Ovary (tissue), 9 donors: Measurements from ENCODE around the gene PMS1. TPM values are rescaled to one million over a fixed set of nuclear protein-coding genes. Genes with fewer than 3 reads are reported as not detected.

Source experiments
- DNase-seq, 5 donors: peaks; one replicate each; pipeline ENCODE4 v3.0.0-alpha.2; 2019 to 2020
- H3K27ac ChIP-seq, 2 donors: fragments of 200-600 bp; one replicate each; pipeline versions ENCODE4 v1.5.1 to v1.8.0; 2019 to 2022
- H3K27me3 ChIP-seq: fragments of 200-600 bp; one replicate; pipeline ENCODE4 v1.8.0; 2022
- H3K36me3 ChIP-seq: fragments of 200-600 bp; sonication (generic); one replicate; pipeline ENCODE4 v1.5.1; 2019
- H3K4me1 ChIP-seq: one replicate; pipeline ENCODE4 v1.8.1; 2013; ENCODE audit warnings: mild to moderate bottlenecking, moderate library complexity; ENCODE audit not compliant: insufficient read depth
- H3K4me3 ChIP-seq: fragments of 200-600 bp; sonication (generic); one replicate; pipeline ENCODE4 v1.5.1; 2017
- H3K9me3 ChIP-seq, 2 donors: fragments of 200-600 bp in 1 of 2; sonication (generic) in 1 of 2; one replicate each; pipeline versions ENCODE4 v1.5.1 to v1.8.1; 2013 to 2019; ENCODE audit warnings: mild to moderate bottlenecking in 1 of 2, moderate library complexity in 1 of 2
- CTCF ChIP-seq, 3 donors: fragments of 450-650 bp in 2 of 3; fragments of 200-600 bp in 1 of 3; IDR thresholded peaks; one replicate each; pipeline versions ENCODE4 v1.5.1 to v1.8.0; 2016 to 2022; ENCODE audit warnings: antibody characterized with exemption in 3 of 3, mild to moderate bottlenecking in 1 of 3
- EP300 ChIP-seq: sonication (generic); formaldehyde crosslinking; IDR thresholded peaks from one replicate; pipeline ENCODE4 v1.6.1; 2017; ENCODE audit warnings: antibody characterized with exemption
- POLR2A ChIP-seq: fragments of 450-650 bp; IDR thresholded peaks from one replicate; pipeline ENCODE4 v1.6.1; 2017; ENCODE audit warnings: antibody characterized with exemption, mild to moderate bottlenecking, moderate library complexity
- WGBS, 3 donors: extraction: QIAGEN DNeasy Blood & Tissue Kit in 1 of 3; methylation state at CpG; one replicate each; pipeline versions ENCODE4 v1.1.5 to v1.1.7; 2013 to 2017; 5-methylcytosine and 5-hydroxymethylcytosine counted together
- intact Hi-C, 4 donors: fragments of 100-400 bp; cut with DNase I; formaldehyde crosslinking; loops; one replicate each; pipeline versions ENCODE4 v1.11.0 to v1.15.1; 2022 to 2023
- polyA plus RNA-seq, 2 donors: library from polyadenylated mRNA; stranded (reverse); fragments of 200-250 nt in 1 of 2; fragments of 350-450 nt in 1 of 2; fragmentation: Illumina TruSeq in 1 of 2; extraction: RNeasy Lipid Tissue Mini Kit (QIAGEN cat#74804) in 1 of 2; gene quantifications; one replicate each; pipeline ENCODE4 v1.2.3, GENCODE V29; 2013 to 2014
- total RNA-seq, 7 donors: library from RNA; depleted of rRNA in 2 of 7; stranded (reverse); fragments of >200 nt in 2 of 7; fragmentation: NEBNext Ultra II Directional in 3 of 7; extraction: Animal tissue kit (Norgen Biotek cat#: 25700) in 3 of 7; gene quantifications; one replicate each; pipeline versions ENCODE4 v1.1.0 to v1.2.4, GENCODE V29; 2016 to 2023
- donor health status: DM: no; HTN: no; CAD: no; lungs with moderate emphysema.
- donor health status: DM: no; HTN: no; CAD: no.
- donor health status: Bipolar disorder and iron deficiency.
- donor health status: DM: yes; HTN: yes; CAD: no.
- donor health status: DM: no; HTN: no; CAD: no.
- donor health status: DM: yes; HTN: yes; CAD: no.

Gene PMS1
- total and polyA plus RNA-seq, 9 donors = 9.0 to 37.0 (median 23.5) TPM

GRCh38 chr2:189794310-189794709 lies 10.1 kb downstream of the PMS1 start:
- 91 to 96% (median 93%) methylated on average over 1 of the region's 1 CpG for WGBS, 3 donors
- DNase-seq = no peak
- intact Hi-C loops = no loop called here
- Histone ChIP-seq H3K27ac (no peak overlapping the region), H3K4me1 (no peaks in the 10 kb centered on the region), H3K9me3 (no peaks in the 10 kb centered on the region), H3K36me3 (no peaks in the 10 kb centered on the region), H3K27me3 (no peaks in the 10 kb centered on the region), H3K4me3 (no peak overlapping the region)
- no peak for TF ChIP-seq POLR2A
- TF ChIP-seq CTCF (IDR thresholded peaks at IDR 0.05) = no peak
- no peak for TF ChIP-seq EP300

- TF ChIP-seq EP300 (no peak), POLR2A (no peak), CTCF (IDR thresholded peaks at IDR 0.05) (no peak)
- no peak for DNase-seq
- no peaks in the 10 kb centered on the region for H3K9me3 ChIP-seq
- WGBS, 3 donors = 88 to 90% (median 89%) methylated on average over 6 of the region's 6 CpGs
- H3K27me3 ChIP-seq = peaks cover 3% of the 10 kb centered on the region
- no peak overlapping the region for H3K27ac ChIP-seq
- no peaks in the 10 kb centered on the region for H3K4me1 ChIP-seq
- H3K4me3 ChIP-seq = no peak overlapping the region
- intact Hi-C loops = no loop called here
- H3K36me3 ChIP-seq = no peaks in the 10 kb centered on the region
Observed at GRCh38 chr2:189797902-189798301, 13.7 kb downstream of the PMS1 start.

GRCh38 chr2:189798312-189799029 lies 14.2 kb downstream of the PMS1 start:
- no peak for DNase-seq
- no peak overlapping the region for H3K4me3 ChIP-seq
- no peak for TF ChIP-seq CTCF (IDR thresholded peaks at IDR 0.05)
- TF ChIP-seq POLR2A = no peak
- TF ChIP-seq EP300 = no peak
- no peaks in the 10 kb centered on the region for H3K4me1 ChIP-seq
- WGBS, 3 donors = 50 to 66% (median 62%) methylated on average over 4 of the region's 4 CpGs
- no peak overlapping the region for H3K27ac ChIP-seq
- H3K9me3 ChIP-seq = no peaks in the 10 kb centered on the region
- peaks cover 3% of the 10 kb centered on the region for H3K27me3 ChIP-seq
- no peaks in the 10 kb centered on the region for H3K36me3 ChIP-seq
- intact Hi-C loops = no loop called here

GRCh38 chr2:189799030-189799331 lies 14.7 kb downstream of the PMS1 start:
- Histone ChIP-seq H3K4me3 (no peak overlapping the region), H3K27me3 (peaks cover 3% of the 10 kb centered on the region), H3K27ac (no peak overlapping the region), H3K9me3 (no peaks in the 10 kb centered on the region), H3K36me3 (no peaks in the 10 kb centered on the region), H3K4me1 (no peaks in the 10 kb centered on the region)
- DNase-seq = no peak
- intact Hi-C loops = no loop called here
- TF ChIP-seq CTCF (IDR thresholded peaks at IDR 0.05) (no peak), EP300 (no peak), POLR2A (no peak)
